Astrocyte of the cerebellum (primary cell): ENCODE results near the gene MKLN1.

ENCODE experiments used
- DNase-seq: peaks from one replicate; pipeline ENCODE4 v3.0.0-alpha.2; 2011; ENCODE audit warnings: low read depth
- H3K4me3 ChIP-seq: 2 replicates; pipeline ENCODE4 v1.5.1; 2011; ENCODE audit warnings: mild to moderate bottlenecking, low read depth, low read length, moderate library complexity
- in situ Hi-C: cut with HindIII; loops from 2 replicates; pipeline ENCODE4 v1.10.0; 2017; ENCODE audit warnings: low sequenced_read_pairs
- TF ChIP-seq, protein P1 (sequence below): IDR thresholded peaks from 2 replicates; pipeline ENCODE4 v1.5.1; 2012; ENCODE audit warnings: low read length, low read depth, moderate library complexity, mild to moderate bottlenecking; ENCODE audit errors: missing control alignments

Gene MKLN1

GRCh38 chr7:131341690-131342089 lies 14.0 kb downstream of the MKLN1 start:
- no peak for DNase-seq
- in situ Hi-C loops = no loop called here
- TF ChIP-seq, protein P1, sequence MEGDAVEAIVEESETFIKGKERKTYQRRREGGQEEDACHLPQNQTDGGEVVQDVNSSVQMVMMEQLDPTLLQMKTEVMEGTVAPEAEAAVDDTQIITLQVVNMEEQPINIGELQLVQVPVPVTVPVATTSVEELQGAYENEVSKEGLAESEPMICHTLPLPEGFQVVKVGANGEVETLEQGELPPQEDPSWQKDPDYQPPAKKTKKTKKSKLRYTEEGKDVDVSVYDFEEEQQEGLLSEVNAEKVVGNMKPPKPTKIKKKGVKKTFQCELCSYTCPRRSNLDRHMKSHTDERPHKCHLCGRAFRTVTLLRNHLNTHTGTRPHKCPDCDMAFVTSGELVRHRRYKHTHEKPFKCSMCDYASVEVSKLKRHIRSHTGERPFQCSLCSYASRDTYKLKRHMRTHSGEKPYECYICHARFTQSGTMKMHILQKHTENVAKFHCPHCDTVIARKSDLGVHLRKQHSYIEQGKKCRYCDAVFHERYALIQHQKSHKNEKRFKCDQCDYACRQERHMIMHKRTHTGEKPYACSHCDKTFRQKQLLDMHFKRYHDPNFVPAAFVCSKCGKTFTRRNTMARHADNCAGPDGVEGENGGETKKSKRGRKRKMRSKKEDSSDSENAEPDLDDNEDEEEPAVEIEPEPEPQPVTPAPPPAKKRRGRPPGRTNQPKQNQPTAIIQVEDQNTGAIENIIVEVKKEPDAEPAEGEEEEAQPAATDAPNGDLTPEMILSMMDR = no peak
- H3K4me3 ChIP-seq = no peak overlapping the region

GRCh38 chr7:131342864-131343442 lies 15.3 kb downstream of the MKLN1 start:
- DNase-seq = no peak
- in situ Hi-C loops = no loop called here
- no peak overlapping the region for H3K4me3 ChIP-seq
- TF ChIP-seq, protein P1 = no peak

GRCh38 chr7:131346885-131347592 lies 19.4 kb downstream of the MKLN1 start:
- in situ Hi-C loops = no loop called here
- TF ChIP-seq, protein P1 = no peak
- H3K4me3 ChIP-seq = no peak overlapping the region
- DNase-seq = no peak

DNA sequence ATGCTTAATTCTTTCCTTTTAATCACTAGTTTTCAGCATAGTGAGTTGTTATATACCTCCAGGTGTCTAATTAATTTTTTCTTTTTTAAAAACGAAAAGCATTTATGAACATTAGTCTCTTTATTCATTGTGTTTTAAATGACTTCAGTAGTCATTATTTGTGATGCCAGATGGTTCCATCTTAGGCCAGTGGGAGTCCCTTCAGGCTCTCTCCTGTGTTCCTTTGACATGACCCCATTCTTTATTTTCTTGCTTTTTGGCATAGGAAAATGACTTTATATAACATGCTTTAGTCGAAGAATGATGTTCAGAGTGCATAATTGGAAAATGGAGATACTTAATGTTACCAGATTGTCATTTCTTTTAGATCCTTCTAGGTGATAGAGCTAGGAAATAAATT lies 24.4 kb downstream of the MKLN1 start:
- DNase-seq = no peak
- H3K4me3 ChIP-seq = no peak overlapping the region
- TF ChIP-seq, protein P1 = no peak
- in situ Hi-C loops = no loop called here

- no peak for DNase-seq
- in situ Hi-C loops = no loop called here
- no peak overlapping the region for H3K4me3 ChIP-seq
- TF ChIP-seq, protein P1 = no peak
These were observed 26.7 kb downstream of the MKLN1 start for GRCh38 chr7:131354390-131354789.

- TF ChIP-seq, protein P1 = no peak
- in situ Hi-C loops = no loop called here
- no peak overlapping the region for H3K4me3 ChIP-seq
- no peak for DNase-seq
These were observed 28.5 kb downstream of the MKLN1 start for GRCh38 chr7:131355917-131356777.
